Spleen (tissue), 7 donors: ENCODE data around the gene ATP9A.

Source experiments
- POLR2A ChIP-seq, 3 donors: fragments of 450-650 bp; IDR thresholded peaks; one replicate each; pipeline ENCODE4 v1.5.1; 2017; ENCODE audit warnings: antibody characterized with exemption in 3 of 3, mild to moderate bottlenecking in 1 of 3
- POLR2AphosphoS5 ChIP-seq, 3 donors: sonication (generic); formaldehyde crosslinking; IDR thresholded peaks; one replicate each; pipeline ENCODE4 v1.5.1; 2017; ENCODE audit warnings: antibody characterized with exemption in 3 of 3
- TF ChIP-seq, protein P1 (sequence below), 11 experiments: fragments of 200-600 bp in 7 of 11; fragments of 450-650 bp in 4 of 11; sonication (generic) in 4 of 11; IDR thresholded peaks in 8 of 11; conservative IDR thresholded peaks in 3 of 11; 1 replicate in 7 of 11; 2 replicates in 4 of 11; pipeline versions ENCODE4 v1.4.0 to v1.8.0; 2016 to 2021; ENCODE audit warnings: antibody characterized with exemption in 11 of 11, inconsistent platforms in 4 of 11, mild to moderate bottlenecking in 1 of 11
- donor health status: DM: no; HTN: no; CAD: no; lungs with moderate emphysema.
- donor health status: DM: no; HTN: no; CAD: no.
- donor health status: DM: no; HTN: no; CAD: no.

DNA sequence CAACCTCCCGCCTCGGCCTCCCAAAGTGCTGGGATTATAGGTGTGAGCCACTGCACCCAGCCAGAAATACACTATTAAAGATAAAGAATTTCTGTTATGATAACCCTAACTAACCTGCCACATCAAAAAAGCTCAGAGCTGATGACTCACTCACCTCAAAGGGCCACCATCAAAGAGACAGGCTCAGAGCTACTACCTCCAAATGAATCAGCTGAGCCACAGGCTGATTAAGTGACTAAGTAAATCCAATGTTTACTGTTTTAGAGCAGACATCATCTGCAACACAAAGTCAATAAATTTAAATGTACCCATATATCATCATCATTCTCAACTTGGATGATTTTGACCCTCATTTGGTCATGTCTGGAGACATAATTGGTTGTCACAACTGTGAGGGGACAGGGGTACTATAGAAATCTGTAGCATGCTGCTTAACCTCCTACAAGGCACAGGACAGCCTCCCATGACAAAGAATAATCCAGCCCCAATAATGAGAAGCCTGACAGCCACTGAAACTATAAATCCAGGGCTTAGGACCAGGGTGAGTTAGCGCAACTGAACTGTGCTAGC, 106.5 kb downstream of the ATP9A start:
- TF ChIP-seq, protein P1, sequence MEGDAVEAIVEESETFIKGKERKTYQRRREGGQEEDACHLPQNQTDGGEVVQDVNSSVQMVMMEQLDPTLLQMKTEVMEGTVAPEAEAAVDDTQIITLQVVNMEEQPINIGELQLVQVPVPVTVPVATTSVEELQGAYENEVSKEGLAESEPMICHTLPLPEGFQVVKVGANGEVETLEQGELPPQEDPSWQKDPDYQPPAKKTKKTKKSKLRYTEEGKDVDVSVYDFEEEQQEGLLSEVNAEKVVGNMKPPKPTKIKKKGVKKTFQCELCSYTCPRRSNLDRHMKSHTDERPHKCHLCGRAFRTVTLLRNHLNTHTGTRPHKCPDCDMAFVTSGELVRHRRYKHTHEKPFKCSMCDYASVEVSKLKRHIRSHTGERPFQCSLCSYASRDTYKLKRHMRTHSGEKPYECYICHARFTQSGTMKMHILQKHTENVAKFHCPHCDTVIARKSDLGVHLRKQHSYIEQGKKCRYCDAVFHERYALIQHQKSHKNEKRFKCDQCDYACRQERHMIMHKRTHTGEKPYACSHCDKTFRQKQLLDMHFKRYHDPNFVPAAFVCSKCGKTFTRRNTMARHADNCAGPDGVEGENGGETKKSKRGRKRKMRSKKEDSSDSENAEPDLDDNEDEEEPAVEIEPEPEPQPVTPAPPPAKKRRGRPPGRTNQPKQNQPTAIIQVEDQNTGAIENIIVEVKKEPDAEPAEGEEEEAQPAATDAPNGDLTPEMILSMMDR (IDR thresholded peaks at IDR 0.05 in 8 of 11, conservative IDR thresholded peaks at IDR 0.05 in 3 of 11), result no peak
- no peak for TF ChIP-seq POLR2AphosphoS5 (IDR thresholded peaks at IDR 0.05)
- TF ChIP-seq POLR2A (IDR thresholded peaks at IDR 0.05), result no peak
